Gastrocnemius medialis (tissue), 4 donors: ENCODE measurements around the gene CHST9. TPM values are rescaled to one million over a fixed set of nuclear protein-coding genes. Genes with fewer than 3 reads are reported as not detected.
"Not testable (repeated sequence)": the region's sequence is repeated elsewhere in the genome, so short reads cannot be mapped to it uniquely, and the experiment has no call there.

Source experiments
- ATAC-seq, 2 donors: fragments of 150-250 bp; one replicate each; pipeline ENCODE4 v1.9.1; 2016
- DNase-seq, 2 donors: peaks; one replicate each; pipeline ENCODE4 v3.0.0-alpha.2; 2019
- H3K27ac ChIP-seq, 4 donors: fragments of 200-600 bp; sonication (generic); 1 replicate in 1 of 4; 2 replicates in 3 of 4; pipeline ENCODE4 v1.5.1; 2016 to 2018; ENCODE audit warnings: mild to moderate bottlenecking in 2 of 4, moderate library complexity in 1 of 4
- H3K27me3 ChIP-seq, 3 donors: fragments of 200-600 bp; sonication (generic) in 2 of 3; 1 replicate in 1 of 3; 2 replicates in 2 of 3; pipeline versions ENCODE4 v1.5.1 to v1.6.0; 2016 to 2019; ENCODE audit warnings: mild to moderate bottlenecking in 1 of 3, moderate library complexity in 1 of 3
- H3K36me3 ChIP-seq, 2 donors: fragments of 200-600 bp; sonication (generic) in 1 of 2; one replicate each; pipeline ENCODE4 v1.5.1; 2017 to 2018
- H3K4me1 ChIP-seq, 2 donors: fragments of 200-600 bp; sonication (generic) in 1 of 2; one replicate each; pipeline ENCODE4 v1.5.1; 2016 to 2017; ENCODE audit warnings: mild to moderate bottlenecking in 2 of 2
- H3K4me3 ChIP-seq, 4 donors: fragments of 200-600 bp; sonication (generic) in 3 of 4; 1 replicate in 1 of 4; 2 replicates in 3 of 4; pipeline ENCODE4 v1.5.1; 2016 to 2019; ENCODE audit warnings: mild to moderate bottlenecking in 2 of 4
- H3K9me3 ChIP-seq, 3 donors: fragments of 200-600 bp; sonication (generic) in 2 of 3; 1 replicate in 1 of 3; 2 replicates in 2 of 3; pipeline ENCODE4 v1.5.1; 2016 to 2019
- POLR2A ChIP-seq, 2 donors: fragments of 450-650 bp; IDR thresholded peaks; one replicate each; pipeline ENCODE4 v1.6.1; 2017; ENCODE audit warnings: antibody characterized with exemption in 2 of 2, mild to moderate bottlenecking in 2 of 2, moderate library complexity in 2 of 2
- in situ Hi-C, 4 donors: fragments of 200-750 bp; cut with MboI; loops; one replicate each; pipeline versions ENCODE4 v1.15.0 to v1.8.0; 2017; ENCODE audit warnings: low sequenced_read_pairs in 4 of 4
- intact Hi-C: fragments of 100-400 bp; cut with DNase I; formaldehyde crosslinking; loops from one replicate; pipeline ENCODE4 v1.15.1; 2023; ENCODE audit warnings: low total_unique reads
- total RNA-seq, 4 donors: library from RNA; depleted of rRNA; stranded (reverse); fragments of >200 nt; gene quantifications; one replicate each; pipeline versions ENCODE4 v1.1.0 to v1.2.3, GENCODE V29; 2016
- TF ChIP-seq, protein P1 (sequence below), 5 experiments: fragments of 450-650 bp in 3 of 5; fragments of 200-600 bp in 2 of 5; sonication (generic) in 2 of 5; IDR thresholded peaks in 4 of 5; conservative IDR thresholded peaks in 1 of 5; 1 replicate in 4 of 5; 2 replicates in 1 of 5; pipeline ENCODE4 v1.5.1; 2016 to 2019; ENCODE audit warnings: antibody characterized with exemption in 5 of 5, mild to moderate bottlenecking in 3 of 5, moderate library complexity in 3 of 5

CHST9 gene
- total RNA-seq, 4 donors from 2014 or later = 0.07 TPM; not detected in 3

- in situ Hi-C loops (no loop called here), intact Hi-C loops (no loop called here)
- no peak for ATAC-seq
These were observed 256.3 kb downstream of the CHST9 start for GRCh38 chr18:26928670-26929313.

DNA sequence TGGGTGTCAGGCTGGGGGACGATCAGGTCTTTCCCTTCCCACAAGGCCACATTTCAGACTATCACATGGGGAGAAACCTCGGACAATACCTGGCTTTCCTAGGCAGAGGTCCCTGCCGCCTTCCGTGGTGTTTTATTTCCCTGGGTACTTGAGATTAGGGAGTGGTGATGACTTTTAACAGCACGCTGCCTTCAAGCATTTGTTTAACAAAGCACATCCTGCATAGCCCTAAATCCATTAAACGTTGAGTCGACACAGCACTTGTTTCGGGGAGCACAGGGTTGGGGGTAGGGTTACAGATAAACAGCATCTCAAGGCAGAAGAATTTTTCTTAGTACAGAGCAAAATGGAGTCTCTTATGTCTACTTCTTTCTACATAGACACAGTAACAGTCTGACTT, 257.3 kb downstream of the CHST9 start:
- H3K27me3 ChIP-seq, DNase-seq, H3K9me3 ChIP-seq, H3K4me1 ChIP-seq, H3K36me3 ChIP-seq, H3K4me3 ChIP-seq, ATAC-seq, intact Hi-C loops, H3K27ac ChIP-seq, in situ Hi-C loops: not testable (repeated sequence)

More at GRCh38 chr18:26928670-26929313, 256.3 kb downstream of the CHST9 start:
- Histone ChIP-seq H3K27ac (no peak overlapping the region), H3K4me1 (peaks cover 0 to 8% of the 10 kb centered on the region in 2 donors), H3K36me3 (no peaks in the 10 kb centered on the region), H3K27me3 (no peaks in the 10 kb centered on the region), H3K9me3 (no peaks in the 10 kb centered on the region), H3K4me3 (no peak overlapping the region)
- TF ChIP-seq, protein P1, sequence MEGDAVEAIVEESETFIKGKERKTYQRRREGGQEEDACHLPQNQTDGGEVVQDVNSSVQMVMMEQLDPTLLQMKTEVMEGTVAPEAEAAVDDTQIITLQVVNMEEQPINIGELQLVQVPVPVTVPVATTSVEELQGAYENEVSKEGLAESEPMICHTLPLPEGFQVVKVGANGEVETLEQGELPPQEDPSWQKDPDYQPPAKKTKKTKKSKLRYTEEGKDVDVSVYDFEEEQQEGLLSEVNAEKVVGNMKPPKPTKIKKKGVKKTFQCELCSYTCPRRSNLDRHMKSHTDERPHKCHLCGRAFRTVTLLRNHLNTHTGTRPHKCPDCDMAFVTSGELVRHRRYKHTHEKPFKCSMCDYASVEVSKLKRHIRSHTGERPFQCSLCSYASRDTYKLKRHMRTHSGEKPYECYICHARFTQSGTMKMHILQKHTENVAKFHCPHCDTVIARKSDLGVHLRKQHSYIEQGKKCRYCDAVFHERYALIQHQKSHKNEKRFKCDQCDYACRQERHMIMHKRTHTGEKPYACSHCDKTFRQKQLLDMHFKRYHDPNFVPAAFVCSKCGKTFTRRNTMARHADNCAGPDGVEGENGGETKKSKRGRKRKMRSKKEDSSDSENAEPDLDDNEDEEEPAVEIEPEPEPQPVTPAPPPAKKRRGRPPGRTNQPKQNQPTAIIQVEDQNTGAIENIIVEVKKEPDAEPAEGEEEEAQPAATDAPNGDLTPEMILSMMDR (IDR thresholded peaks at IDR 0.05 in 4 of 5, conservative IDR thresholded peaks at IDR 0.05 in 1 of 5) = no peak
- no peak for TF ChIP-seq POLR2A (IDR thresholded peaks at IDR 0.05)
- DNase-seq = no peak

DNA sequence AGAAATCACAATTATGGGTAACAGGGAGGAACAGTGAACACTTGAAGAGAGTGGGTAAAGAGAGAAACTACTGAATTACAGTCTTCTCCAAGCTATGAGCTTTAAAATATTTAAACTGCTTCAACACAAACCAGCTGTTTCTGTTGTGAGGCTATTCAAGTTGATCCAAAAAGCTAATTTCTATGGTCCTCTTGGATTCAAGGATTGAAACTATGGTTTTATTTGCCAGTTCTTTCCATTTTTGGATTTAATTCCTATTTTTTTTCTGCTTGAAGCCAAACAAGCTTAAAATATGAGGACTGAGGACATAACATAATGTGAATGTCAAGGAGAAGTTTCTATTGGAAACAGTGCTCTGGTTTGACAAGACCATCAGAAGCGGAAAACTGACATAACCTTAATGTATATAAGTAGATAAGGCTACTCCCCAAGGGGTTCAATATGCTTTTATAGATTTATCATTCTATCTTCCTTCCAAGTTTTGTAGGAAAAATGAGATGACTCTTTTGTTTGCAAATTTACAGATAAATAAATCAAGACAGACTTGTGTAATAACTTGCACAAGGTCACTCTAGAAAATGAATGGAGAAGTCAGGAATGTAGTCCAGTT, 258.9 kb downstream of the CHST9 start:
- H3K27ac ChIP-seq = no peak overlapping the region
- DNase-seq (no peak), ATAC-seq (no peak)
- no peaks in the 10 kb centered on the region for H3K9me3 ChIP-seq
- in situ Hi-C loops (no loop called here), intact Hi-C loops (no loop called here)
- no peaks in the 10 kb centered on the region for H3K27me3 ChIP-seq
- no peaks in the 10 kb centered on the region for H3K36me3 ChIP-seq
- H3K4me1 ChIP-seq = peaks cover 0 to 8% of the 10 kb centered on the region in 2 donors
- H3K4me3 ChIP-seq = no peak overlapping the region
- TF ChIP-seq, protein P1 (IDR thresholded peaks at IDR 0.05 in 4 of 5, conservative IDR thresholded peaks at IDR 0.05 in 1 of 5) = no peak
- TF ChIP-seq POLR2A (IDR thresholded peaks at IDR 0.05) = no peak

DNA sequence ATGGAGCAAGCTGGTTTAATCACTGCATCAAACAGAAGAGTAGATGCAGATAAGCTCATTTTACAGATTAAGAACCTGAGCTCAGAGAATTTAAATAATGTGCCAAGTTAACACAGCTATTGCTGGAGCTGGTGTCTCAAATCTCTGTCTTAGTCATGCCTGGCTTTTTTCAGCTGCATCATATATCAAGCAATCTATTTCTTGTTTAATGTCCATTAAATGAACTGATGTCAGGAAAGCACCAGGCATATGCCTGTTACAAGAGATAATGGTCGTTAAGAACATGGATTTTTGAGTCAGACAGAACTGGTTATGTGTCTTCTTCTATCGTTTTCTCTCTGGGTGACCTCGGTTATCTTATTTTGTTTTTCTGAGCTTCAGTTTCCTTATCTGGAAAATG, 259.8 kb downstream of the CHST9 start:
- Histone ChIP-seq H3K4me1 (peaks cover 0 to 8% of the 10 kb centered on the region in 2 donors), H3K36me3 (no peaks in the 10 kb centered on the region), H3K9me3 (no peaks in the 10 kb centered on the region), H3K27ac (no peak overlapping the region), H3K4me3 (no peak overlapping the region), H3K27me3 (no peaks in the 10 kb centered on the region)
- in situ Hi-C loops (no loop called here), intact Hi-C loops (no loop called here)
- DNase-seq (no peak), ATAC-seq (no peak)
- no peak for TF ChIP-seq POLR2A (IDR thresholded peaks at IDR 0.05)
- TF ChIP-seq, protein P1 (IDR thresholded peaks at IDR 0.05 in 4 of 5, conservative IDR thresholded peaks at IDR 0.05 in 1 of 5) = no peak

DNA sequence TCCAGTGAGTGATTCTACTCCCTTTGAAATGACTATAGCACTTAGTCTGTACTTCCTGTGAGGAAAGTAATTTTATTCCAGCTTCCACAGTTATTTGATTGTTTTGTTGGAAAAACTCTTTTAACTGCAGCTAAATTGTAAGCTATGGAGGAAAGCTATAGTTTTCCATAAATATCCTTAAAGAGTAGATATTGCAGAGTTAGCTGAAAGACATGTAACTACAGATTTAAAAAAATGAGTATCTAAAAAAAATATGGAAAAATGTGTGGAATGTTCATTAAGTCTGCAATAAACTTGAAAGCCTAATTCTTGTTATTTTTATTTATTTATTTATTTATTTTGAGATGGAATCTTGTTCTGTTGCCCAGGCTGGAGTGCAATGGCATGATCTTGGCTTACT, 262.8 kb downstream of the CHST9 start:
- intact Hi-C loops = no loop called here
- no peak for DNase-seq
- H3K27me3 ChIP-seq = no peaks in the 10 kb centered on the region
- TF ChIP-seq, protein P1 (IDR thresholded peaks at IDR 0.05 in 4 of 5, conservative IDR thresholded peaks at IDR 0.05 in 1 of 5) = no peak
- TF ChIP-seq POLR2A (IDR thresholded peaks at IDR 0.05) = no peak
- no peak for ATAC-seq
- no peak overlapping the region for H3K4me3 ChIP-seq
- no peak overlapping the region for H3K27ac ChIP-seq
- H3K9me3 ChIP-seq = no peaks in the 10 kb centered on the region
- in situ Hi-C loops = no loop called here
- peaks cover 0 to 8% of the 10 kb centered on the region in 2 donors for H3K4me1 ChIP-seq
- H3K36me3 ChIP-seq = no peaks in the 10 kb centered on the region
